Gastroesophageal sphincter (tissue), 3 donors: ENCODE measurements around the gene KCNMA1.

Experiments
- EP300 ChIP-seq: sonication (generic); formaldehyde crosslinking; IDR thresholded peaks from one replicate; pipeline ENCODE4 v1.6.1; 2017; ENCODE audit warnings: antibody characterized with exemption, mild to moderate bottlenecking
- POLR2A ChIP-seq, 2 donors: fragments of 450-650 bp; IDR thresholded peaks; one replicate each; pipeline ENCODE4 v1.6.1; 2017; ENCODE audit warnings: antibody characterized with exemption in 2 of 2, mild to moderate bottlenecking in 2 of 2, moderate library complexity in 1 of 2
- POLR2AphosphoS5 ChIP-seq: sonication (generic); formaldehyde crosslinking; IDR thresholded peaks from one replicate; pipeline ENCODE4 v1.6.1; 2017; ENCODE audit warnings: antibody characterized with exemption
- TF ChIP-seq, protein P1 (sequence below), 4 experiments: fragments of 200-600 bp in 2 of 4; fragments of 450-650 bp in 2 of 4; sonication (generic) in 1 of 4; IDR thresholded peaks; one replicate each; pipeline ENCODE4 v1.5.1; 2017 to 2019; ENCODE audit warnings: antibody characterized with exemption in 4 of 4, mild to moderate bottlenecking in 2 of 4, moderate library complexity in 2 of 4

DNA sequence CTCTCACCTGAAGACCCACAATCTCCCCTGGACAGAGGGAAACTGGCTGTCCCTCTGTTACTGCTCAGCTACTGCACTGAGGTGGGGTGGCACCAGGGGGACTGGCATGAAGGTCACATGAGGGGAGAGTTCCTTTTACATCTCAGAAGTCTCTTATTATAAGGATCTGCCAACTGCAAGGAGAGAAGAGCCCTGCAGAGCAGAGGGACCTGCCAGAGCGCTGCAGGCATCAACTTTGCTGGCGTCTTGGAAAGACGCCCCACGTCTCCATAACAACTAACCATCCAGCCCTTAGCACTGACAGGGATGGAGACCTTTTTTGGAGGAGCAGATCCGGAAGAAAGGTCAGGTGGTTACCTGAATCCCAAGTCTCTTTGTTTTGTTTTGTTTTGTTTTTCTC lies 218.6 kb downstream of the KCNMA1 start:
- TF ChIP-seq POLR2AphosphoS5 (no peak), POLR2A (IDR thresholded peaks at IDR 0.05) (no peak), EP300 (no peak)
- TF ChIP-seq, protein P1, sequence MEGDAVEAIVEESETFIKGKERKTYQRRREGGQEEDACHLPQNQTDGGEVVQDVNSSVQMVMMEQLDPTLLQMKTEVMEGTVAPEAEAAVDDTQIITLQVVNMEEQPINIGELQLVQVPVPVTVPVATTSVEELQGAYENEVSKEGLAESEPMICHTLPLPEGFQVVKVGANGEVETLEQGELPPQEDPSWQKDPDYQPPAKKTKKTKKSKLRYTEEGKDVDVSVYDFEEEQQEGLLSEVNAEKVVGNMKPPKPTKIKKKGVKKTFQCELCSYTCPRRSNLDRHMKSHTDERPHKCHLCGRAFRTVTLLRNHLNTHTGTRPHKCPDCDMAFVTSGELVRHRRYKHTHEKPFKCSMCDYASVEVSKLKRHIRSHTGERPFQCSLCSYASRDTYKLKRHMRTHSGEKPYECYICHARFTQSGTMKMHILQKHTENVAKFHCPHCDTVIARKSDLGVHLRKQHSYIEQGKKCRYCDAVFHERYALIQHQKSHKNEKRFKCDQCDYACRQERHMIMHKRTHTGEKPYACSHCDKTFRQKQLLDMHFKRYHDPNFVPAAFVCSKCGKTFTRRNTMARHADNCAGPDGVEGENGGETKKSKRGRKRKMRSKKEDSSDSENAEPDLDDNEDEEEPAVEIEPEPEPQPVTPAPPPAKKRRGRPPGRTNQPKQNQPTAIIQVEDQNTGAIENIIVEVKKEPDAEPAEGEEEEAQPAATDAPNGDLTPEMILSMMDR (IDR thresholded peaks at IDR 0.05): no peak
